Activated T-cell treated with anti-CD3 and anti-CD28 coated beads, Interleukin-2, amount 50 U/mL, for 72 hours (primary cell): ENCODE measurements around the gene CD8A. TPM values are rescaled to one million over a fixed set of nuclear protein-coding genes. Genes with fewer than 3 reads are reported as not detected.

Source experiments
- ATAC-seq, 2 donors: fragments of 150-1000 bp; cut with Tn5 transposase; replicated peaks in 1 of 2; 2 replicates each; pipeline ENCODE4 v1.10.0; 2021; ENCODE audit warnings: moderate library complexity in 2 of 2, mild to moderate bottlenecking in 1 of 2
- DNase-seq, 2 donors: peaks; one replicate each; pipeline ENCODE4 v3.0.0; 2021 to 2022; ENCODE audit warnings: mixed read lengths in 1 of 2
- H3K27ac Mint-ChIP-seq: one replicate; pipeline ENCODE4 v1.8.0; 2022; ENCODE audit warnings: mild to moderate bottlenecking, moderate library complexity, mixed read lengths
- H3K27me3 Mint-ChIP-seq: one replicate; pipeline ENCODE4 v1.8.0; 2022; ENCODE audit warnings: low read depth, mixed read lengths
- H3K36me3 Mint-ChIP-seq, 2 donors: one replicate each; pipeline ENCODE4 v1.8.0; 2022; ENCODE audit warnings: mixed read lengths in 2 of 2, mild to moderate bottlenecking in 1 of 2; ENCODE audit not compliant: insufficient read depth in 2 of 2
- H3K4me1 Mint-ChIP-seq: one replicate; pipeline ENCODE4 v1.8.0; 2022; ENCODE audit warnings: low read depth, mixed read lengths
- H3K4me3 Mint-ChIP-seq, 2 donors: one replicate each; pipeline ENCODE4 v1.8.0; 2022; ENCODE audit warnings: mild to moderate bottlenecking in 2 of 2, mixed read lengths in 2 of 2, moderate library complexity in 2 of 2
- H3K9me3 Mint-ChIP-seq, 2 donors: one replicate each; pipeline ENCODE4 v1.8.0; 2022; ENCODE audit warnings: mixed read lengths in 2 of 2
- total RNA-seq, 2 donors: library from RNA; stranded (reverse); gene quantifications; one replicate each; pipeline ENCODE4 v1.2.3, GENCODE V29; 2022

CD8A gene
- total RNA-seq, 2 donors from 2014 or later, result 180 to 222 TPM

DNA sequence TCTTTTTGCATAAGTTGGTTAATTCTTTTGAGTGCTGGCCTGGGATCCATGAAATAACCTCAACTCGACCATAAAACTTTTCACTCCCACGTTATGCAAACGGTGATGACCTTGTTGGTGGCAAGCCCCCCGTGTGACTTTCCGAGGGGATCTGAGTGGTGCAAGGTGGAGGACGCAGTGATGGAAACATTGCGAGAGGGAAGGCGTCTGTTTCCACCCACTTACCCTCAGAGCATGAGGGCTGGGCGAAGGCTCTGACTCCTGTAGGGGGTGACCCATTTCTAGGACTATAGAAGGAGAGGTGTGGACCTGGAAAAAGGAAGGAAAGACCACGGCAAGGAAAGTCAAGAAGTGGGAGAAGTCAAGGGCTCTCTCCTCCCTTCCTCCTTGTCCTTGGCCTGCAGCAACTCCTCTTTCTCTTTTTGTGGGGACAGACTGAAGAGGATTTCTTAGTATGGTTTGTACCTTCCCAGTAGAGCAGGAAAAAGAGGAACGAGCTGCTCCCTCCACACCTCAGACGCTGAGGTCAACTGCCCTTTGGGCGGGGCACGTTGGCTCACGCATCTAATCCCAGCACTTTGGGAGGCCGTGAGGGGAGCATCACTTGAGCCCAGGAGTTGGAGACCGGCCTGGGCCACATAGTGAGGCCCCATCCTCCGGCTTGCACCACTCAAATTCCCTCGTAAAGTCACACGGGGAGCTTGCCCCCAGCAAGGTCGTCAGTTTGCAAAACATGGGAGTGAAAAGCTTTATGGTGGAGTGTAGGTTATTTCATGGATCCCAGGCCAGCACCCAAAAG is 15.5 kb upstream of the CD8A start:
- DNase-seq (no peak), ATAC-seq (no peak)
- H3K27me3 Mint-ChIP-seq, result peaks cover 20% of the 10 kb centered on the region
- peak overlapping the region; percentile 85 to 89 for H3K4me3 Mint-ChIP-seq
- H3K27ac Mint-ChIP-seq, result peak overlapping the region; percentile 80
- H3K4me1 Mint-ChIP-seq, result peaks cover 33% of the 10 kb centered on the region
- no peaks in the 10 kb centered on the region for H3K36me3 Mint-ChIP-seq
- no peaks in the 10 kb centered on the region for H3K9me3 Mint-ChIP-seq

DNA sequence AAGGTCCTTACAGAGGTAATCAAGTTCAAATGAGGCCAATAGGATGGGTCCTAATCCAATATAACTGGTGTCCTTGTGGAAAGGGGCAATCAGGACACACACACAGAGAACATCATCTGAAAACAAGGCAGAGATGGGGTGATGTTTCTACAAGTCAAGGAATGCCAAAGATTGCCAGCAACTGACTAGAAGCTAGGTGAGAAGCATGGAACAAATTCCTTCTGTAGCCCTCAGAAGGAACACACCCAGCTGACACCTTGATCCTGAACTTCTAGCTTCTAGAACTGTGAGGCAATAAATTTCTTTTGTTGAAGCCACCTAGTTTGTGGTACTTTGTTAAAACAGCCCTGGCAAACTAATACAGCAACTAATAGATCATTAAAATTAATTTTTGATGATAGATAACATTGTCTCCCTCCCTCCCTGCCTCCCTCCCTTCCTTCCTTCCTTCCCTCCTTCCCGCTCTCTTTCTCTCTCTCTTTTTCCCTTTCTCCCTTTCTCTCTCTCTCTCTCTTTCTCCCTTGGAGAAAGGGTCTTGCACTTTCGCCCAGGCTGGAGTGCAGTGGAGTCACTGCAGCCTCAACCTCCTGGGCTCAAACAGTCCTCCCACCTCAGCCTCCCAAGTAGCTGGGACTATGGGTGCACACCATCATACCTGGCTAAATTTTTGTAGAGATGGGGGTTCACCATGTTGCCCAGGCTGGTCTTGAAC is 10.3 kb upstream of the CD8A start:
- no peak overlapping the region for H3K4me3 Mint-ChIP-seq

DNA sequence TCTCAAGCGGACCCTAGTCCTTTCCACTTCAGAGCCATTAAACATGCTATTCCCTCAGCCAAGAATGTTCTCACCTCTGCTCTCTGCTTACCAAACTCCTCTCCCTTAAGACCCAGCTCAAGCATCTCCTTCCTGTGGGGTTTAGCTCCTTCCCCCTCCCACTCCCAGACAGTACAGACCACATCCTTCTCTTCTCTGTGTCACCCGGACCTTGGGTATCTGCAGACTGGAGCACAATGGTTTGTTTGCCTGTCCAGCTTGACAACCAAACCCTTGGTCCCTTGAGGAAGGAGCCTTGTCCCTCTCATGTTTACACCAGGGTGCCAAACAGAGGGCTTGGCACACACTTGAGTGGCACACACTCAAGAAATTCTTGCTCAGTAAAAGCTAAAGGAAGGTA is 4.1 kb upstream of the CD8A start:
- Mint-ChIP-seq H3K4me1 (peaks cover 40% of the 10 kb centered on the region), H3K9me3 (peaks cover 16 to 23% of the 10 kb centered on the region in 2 donors), H3K27ac (no peak overlapping the region), H3K36me3 (peaks cover 26% of the 10 kb centered on the region in 2 donors), H3K4me3 (peak overlapping the region; percentile 38 to 54), H3K27me3 (peaks cover 27% of the 10 kb centered on the region)
- ATAC-seq (peak in 1 of 2 donors; percentile 44), DNase-seq (peak in 1 of 2 donors; percentile 27)

More for the DNA sequence above, 10.3 kb upstream of the CD8A start:
- DNase-seq (no peak), ATAC-seq (no peak)
- peaks cover 4% of the 10 kb centered on the region for H3K4me1 Mint-ChIP-seq
- no peak overlapping the region for H3K27ac Mint-ChIP-seq
- H3K9me3 Mint-ChIP-seq, result peaks cover 10 to 14% of the 10 kb centered on the region in 2 donors
- no peaks in the 10 kb centered on the region for H3K27me3 Mint-ChIP-seq
- H3K36me3 Mint-ChIP-seq, result peaks cover 15% of the 10 kb centered on the region in 2 donors

DNA sequence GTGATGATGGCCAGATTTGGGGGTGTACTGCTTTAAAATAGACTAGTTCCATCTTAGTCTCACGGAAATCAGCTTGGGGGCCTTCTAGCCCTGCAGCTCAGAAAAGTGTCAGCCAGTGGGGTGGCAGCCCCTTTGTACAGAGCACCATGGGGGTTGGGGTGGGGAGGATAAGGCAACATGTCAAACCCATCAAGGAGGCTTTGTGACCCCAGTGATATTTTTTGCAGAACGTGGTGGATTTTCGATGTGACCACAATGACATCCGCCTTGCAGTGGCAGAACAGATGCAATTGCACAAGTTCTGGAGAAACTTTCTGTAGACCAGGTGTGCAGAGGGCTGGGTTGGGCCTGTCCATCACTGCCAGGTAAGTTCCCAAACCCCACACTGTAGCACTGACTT is 3.0 kb upstream of the CD8A start:
- ATAC-seq (peak in 1 of 2 donors; percentile 13), DNase-seq (peak in 1 of 2 donors; percentile 31)
- Mint-ChIP-seq H3K4me1 (peaks cover 40% of the 10 kb centered on the region), H3K27ac (no peak overlapping the region), H3K27me3 (peaks cover 31% of the 10 kb centered on the region), H3K36me3 (peaks cover 27 to 28% of the 10 kb centered on the region in 2 donors), H3K4me3 (peak overlapping the region; percentile 54 to 76), H3K9me3 (peaks cover 16 to 23% of the 10 kb centered on the region in 2 donors)

DNA sequence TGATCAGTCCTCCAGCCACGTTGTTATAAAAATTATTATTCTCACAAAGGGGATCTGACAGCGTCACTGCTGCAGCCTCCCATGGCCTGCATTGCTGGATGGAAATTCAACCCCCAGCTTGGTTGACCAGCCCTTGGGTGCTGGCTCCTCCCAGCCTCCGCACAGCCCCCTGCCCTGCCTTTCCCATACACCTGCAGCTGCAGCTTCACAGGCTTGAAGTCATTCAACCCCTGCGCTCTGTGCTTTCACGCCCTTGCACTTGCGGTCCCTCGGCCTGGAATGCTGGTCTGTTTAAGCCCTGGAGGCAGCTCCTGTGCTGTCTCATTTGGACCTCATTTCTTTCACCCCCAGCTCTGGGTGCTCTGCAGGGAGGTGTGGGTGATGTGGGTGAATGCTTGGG is 860 bp upstream of the CD8A start:
- Mint-ChIP-seq H3K27me3 (peaks cover 46% of the 10 kb centered on the region), H3K36me3 (peaks cover 24% of the 10 kb centered on the region in 2 donors), H3K27ac (peak overlapping the region; percentile 86), H3K4me3 (peak overlapping the region; percentile 83 to 85), H3K4me1 (peaks cover 46% of the 10 kb centered on the region), H3K9me3 (peaks cover 9 to 15% of the 10 kb centered on the region in 2 donors)
- no peak for DNase-seq
- ATAC-seq, result peak; percentile 1

DNA sequence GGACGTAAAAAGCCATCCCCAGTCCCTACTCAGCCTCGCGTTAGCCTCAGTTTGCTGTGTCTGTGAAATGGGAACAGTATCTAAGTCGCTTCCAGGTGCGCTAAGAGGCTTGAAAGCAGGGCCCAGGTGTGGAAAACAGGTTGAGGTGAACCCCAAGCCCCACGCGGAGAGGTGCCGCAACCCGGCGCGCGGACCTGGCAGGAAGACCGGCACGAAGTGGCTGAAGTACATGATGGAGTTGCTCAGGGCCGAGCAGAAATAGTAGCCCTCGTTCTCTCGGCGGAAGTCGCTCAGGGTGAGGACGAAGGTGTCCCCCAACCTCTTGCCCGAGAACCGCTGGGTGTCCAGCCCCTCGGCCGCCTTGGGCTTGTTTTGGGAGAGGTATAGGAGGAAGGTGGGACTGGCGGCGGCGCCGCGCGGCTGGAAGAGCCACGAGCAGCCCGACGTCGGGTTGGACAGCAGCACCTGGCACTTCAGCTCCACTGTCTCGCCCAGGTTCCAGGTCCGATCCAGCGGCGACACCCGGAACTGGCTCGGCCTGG is 508 bp downstream of the CD8A start:
- DNase-seq (peak; percentile 35 to 39), ATAC-seq (no peak)
- peak overlapping the region; percentile 79 to 83 for H3K4me3 Mint-ChIP-seq
- H3K27ac Mint-ChIP-seq, result peak overlapping the region; percentile 84
- peaks cover 54% of the 10 kb centered on the region for H3K4me1 Mint-ChIP-seq
- peaks cover 11 to 13% of the 10 kb centered on the region in 2 donors for H3K36me3 Mint-ChIP-seq
- peaks cover 3% of the 10 kb centered on the region in 2 donors for H3K9me3 Mint-ChIP-seq
- peaks cover 46% of the 10 kb centered on the region for H3K27me3 Mint-ChIP-seq

DNA sequence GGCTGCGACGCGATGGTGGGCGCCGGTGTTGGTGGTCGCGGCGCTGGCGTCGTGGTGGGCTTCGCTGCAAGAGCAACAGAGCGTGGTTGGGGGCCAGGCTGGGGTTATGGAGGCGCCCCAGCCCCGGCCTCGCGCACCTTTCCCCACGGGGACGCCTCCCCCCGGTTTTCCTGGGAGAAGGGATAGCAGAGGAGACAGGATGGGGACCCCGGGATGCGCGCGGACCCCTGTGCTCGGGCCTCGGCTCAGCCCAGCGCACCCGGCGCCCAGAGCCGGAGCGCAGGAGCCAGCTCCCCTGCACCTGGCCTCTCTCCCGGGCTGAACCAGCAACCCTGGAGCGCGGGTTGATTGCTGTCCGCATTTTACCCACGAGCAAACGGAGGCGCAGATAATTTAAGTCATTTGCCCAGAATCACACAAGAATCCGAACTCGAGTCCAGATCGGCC is 1.0 kb downstream of the CD8A start:
- no peaks in the 10 kb centered on the region for H3K9me3 Mint-ChIP-seq
- H3K4me3 Mint-ChIP-seq, result peak overlapping the region; percentile 79 to 83
- peaks cover 8 to 9% of the 10 kb centered on the region in 2 donors for H3K36me3 Mint-ChIP-seq
- peak overlapping the region; percentile 84 for H3K27ac Mint-ChIP-seq
- H3K4me1 Mint-ChIP-seq, result peaks cover 54% of the 10 kb centered on the region
- DNase-seq, result peak in 1 of 2 donors; percentile 13
- H3K27me3 Mint-ChIP-seq, result peaks cover 46% of the 10 kb centered on the region
- no peak for ATAC-seq

DNA sequence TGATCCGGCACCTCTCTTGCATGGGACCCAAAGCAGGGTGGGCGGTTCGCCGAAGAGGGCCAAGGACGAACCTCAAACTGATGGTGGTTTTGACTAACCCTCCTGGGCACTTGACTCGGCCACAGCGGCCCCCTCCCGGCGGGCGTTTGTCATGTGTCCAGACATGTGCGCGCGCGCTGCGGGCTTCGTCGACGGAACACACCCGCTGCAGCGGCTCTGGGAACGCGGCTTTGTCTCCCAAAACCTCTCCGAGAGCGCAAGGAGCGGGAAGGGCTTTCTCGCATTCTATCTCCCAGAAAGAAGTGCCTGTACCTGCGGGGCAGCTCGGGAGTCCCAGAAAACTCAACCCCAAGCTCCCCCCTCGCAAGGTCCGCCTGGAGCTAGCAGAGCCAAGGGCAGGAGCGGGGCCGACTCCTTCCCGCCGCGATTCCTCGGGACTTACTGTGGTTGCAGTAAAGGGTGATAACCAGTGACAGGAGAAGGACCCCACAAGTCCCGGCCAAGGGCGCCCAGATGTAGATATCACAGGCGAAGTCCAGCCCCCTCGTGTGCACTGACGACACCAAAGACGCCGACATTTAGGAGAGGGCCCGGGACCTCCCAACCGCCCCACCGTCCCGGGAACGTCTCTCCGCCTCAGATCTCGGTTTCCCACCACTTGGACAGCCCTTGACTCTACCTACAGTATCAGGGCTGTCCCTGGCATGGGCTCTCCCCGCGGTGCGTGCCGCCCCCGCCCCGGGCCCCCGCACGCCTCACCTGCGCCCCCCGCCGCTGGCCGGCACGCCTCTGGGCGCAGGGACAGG is 1.6 kb downstream of the CD8A start:
- Mint-ChIP-seq H3K9me3 (no peaks in the 10 kb centered on the region), H3K4me1 (peaks cover 53% of the 10 kb centered on the region), H3K4me3 (peak overlapping the region; percentile 79 to 83), H3K27ac (peak overlapping the region; percentile 78), H3K27me3 (peaks cover 46% of the 10 kb centered on the region), H3K36me3 (peaks cover 8 to 11% of the 10 kb centered on the region in 2 donors)
- peak; percentile 49 to 59 for DNase-seq
- ATAC-seq, result no peak

DNA sequence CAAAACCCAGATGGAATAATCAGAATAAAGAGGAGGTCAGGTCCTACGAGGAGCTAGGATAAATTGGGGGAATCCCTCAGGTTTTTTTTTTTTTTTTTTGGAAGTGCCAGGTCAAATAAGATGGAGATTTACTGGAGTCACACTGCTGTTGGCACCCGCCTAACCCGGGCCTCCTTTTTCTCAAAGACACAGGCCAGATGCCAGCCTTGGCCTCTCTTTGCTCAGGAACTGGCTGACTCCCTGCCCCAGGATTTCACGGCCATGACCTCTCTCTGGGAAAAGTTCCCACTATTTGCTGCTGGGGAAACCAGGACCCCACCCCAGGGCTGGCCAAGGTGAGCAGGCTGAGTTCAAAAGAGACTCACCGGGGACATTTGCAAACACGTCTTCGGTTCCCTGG is 2.5 kb downstream of the CD8A start:
- Mint-ChIP-seq H3K9me3 (no peaks in the 10 kb centered on the region), H3K27ac (peak overlapping the region; percentile 88), H3K27me3 (peaks cover 37% of the 10 kb centered on the region), H3K4me1 (peaks cover 53% of the 10 kb centered on the region), H3K4me3 (peak overlapping the region; percentile 79 to 83), H3K36me3 (peaks cover 8 to 11% of the 10 kb centered on the region in 2 donors)
- ATAC-seq (no peak), DNase-seq (no peak)

DNA sequence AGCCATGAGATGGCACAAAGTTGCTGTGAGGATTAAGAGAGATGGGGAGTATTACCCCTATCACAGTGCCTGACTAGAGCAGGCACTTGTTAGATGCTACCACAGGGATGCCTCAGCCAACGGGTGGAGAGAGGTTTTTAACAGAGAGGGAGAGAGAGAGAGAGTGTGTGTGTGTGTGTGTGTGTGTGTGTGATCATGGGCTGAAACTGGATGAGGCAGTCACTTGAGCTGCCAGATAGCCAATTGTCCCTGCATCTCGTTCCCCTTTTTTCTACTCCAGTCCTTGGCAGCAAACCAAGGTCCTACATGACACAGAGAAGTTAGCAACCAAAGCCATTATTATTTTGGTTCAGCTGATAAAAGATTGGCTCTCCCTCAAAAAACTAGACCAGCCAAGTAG is 3.0 kb downstream of the CD8A start:
- DNase-seq (peak in 1 of 2 donors; percentile 21), ATAC-seq (no peak)
- Mint-ChIP-seq H3K4me3 (peak overlapping the region; percentile 79 to 83), H3K27me3 (peaks cover 33% of the 10 kb centered on the region), H3K36me3 (peaks cover 8 to 11% of the 10 kb centered on the region in 2 donors), H3K9me3 (no peaks in the 10 kb centered on the region), H3K27ac (peak overlapping the region; percentile 88), H3K4me1 (peaks cover 50% of the 10 kb centered on the region)

DNA sequence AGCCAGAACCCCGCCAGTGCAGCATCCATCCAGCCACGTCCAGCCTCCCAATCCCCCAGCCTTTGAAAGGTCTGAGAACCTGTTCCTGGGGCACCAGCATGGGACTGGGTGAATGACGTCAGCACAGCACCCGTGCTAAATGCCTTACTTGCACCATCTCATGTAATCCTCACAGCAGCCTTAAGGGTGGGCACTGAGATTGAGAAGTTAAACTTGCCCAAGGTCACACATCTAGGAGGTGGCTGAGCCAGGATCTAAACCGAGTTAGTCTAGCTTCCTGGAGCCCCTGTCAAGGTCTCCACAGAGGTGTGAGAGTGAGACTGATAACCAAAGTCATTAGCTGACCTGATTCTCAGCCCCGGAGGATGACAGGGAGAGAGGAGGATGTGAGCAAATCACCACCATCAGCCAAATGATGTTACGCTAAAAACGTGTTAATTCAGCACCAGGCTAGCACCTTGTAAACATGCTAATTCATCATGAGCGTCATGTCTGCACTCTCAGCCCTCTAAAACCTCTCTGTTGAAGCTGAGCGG is 4.6 kb downstream of the CD8A start:
- DNase-seq (peak; percentile 55 to 58), ATAC-seq (peak; percentile 58 to 66)
- Mint-ChIP-seq H3K4me1 (peaks cover 47% of the 10 kb centered on the region), H3K9me3 (no peaks in the 10 kb centered on the region), H3K4me3 (peak overlapping the region; percentile 64 to 67), H3K27me3 (peaks cover 20% of the 10 kb centered on the region), H3K36me3 (peaks cover 8 to 11% of the 10 kb centered on the region in 2 donors), H3K27ac (peak overlapping the region; percentile 84)

DNA sequence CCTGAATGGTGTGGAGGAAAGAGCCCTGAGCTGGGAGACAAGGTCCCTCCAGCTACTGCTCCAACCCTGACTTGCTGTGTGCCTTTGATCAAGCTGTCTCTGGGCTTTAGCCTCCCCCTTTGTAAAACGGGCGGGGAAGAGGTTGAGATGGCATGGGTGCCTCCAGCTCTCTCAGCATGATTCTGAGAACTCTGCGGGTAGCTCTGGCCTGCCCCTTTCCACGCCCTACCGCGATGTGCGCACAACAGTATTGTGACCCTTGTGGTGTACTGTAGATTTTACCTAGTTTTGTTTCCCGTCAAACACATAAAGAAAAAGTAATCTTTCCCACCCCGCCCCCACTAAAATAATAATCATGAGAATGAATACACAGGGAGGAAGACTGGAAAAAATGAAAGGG is 5.3 kb downstream of the CD8A start:
- Mint-ChIP-seq H3K27ac (peak overlapping the region; percentile 84), H3K36me3 (peaks cover 8 to 11% of the 10 kb centered on the region in 2 donors), H3K9me3 (no peaks in the 10 kb centered on the region), H3K27me3 (peaks cover 19% of the 10 kb centered on the region), H3K4me3 (peak overlapping the region; percentile 64 to 67), H3K4me1 (peaks cover 44% of the 10 kb centered on the region)
- peak; percentile 72 to 76 for DNase-seq
- peak; percentile 71 to 74 for ATAC-seq
